GM19463 (cell line): ENCODE data around the gene LEFTY1.
A peak's percentile ranks its signal among the peaks of the same experiment; 100 is the strongest.
"Not testable (repeated sequence)": the region's sequence is repeated elsewhere in the genome, so short reads cannot be mapped to it uniquely, and the experiment has no call there.

ENCODE experiments used
- ATAC-seq: cut with Tn5 transposase; IDR thresholded peaks from one replicate; pipeline ENCODE4 v1.9.1; 2021; ENCODE audit warnings: mild to moderate bottlenecking, moderate library complexity; ENCODE audit not compliant: unreplicated experiment

The LEFTY1 gene

DNA sequence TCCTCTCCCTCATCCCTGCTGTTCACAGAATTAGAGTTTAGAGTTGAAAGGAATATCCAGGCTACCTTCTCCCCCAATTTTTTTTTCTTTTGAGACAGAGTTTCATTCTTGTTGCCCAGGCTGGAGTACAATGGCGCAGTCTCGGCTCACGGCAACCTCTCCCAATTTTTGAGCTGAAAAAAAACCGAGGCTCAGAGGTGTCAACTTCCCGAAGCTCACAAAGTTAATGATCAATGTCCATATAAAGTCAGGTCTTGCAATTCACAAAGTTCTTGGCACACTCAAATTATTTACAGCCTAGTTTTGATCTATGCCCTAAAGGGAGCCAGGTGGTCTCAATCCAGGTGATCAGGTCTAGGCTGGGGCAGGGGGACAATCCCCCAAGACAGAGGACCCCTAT, 797 bp upstream of the LEFTY1 start:
- ATAC-seq: no peak

DNA sequence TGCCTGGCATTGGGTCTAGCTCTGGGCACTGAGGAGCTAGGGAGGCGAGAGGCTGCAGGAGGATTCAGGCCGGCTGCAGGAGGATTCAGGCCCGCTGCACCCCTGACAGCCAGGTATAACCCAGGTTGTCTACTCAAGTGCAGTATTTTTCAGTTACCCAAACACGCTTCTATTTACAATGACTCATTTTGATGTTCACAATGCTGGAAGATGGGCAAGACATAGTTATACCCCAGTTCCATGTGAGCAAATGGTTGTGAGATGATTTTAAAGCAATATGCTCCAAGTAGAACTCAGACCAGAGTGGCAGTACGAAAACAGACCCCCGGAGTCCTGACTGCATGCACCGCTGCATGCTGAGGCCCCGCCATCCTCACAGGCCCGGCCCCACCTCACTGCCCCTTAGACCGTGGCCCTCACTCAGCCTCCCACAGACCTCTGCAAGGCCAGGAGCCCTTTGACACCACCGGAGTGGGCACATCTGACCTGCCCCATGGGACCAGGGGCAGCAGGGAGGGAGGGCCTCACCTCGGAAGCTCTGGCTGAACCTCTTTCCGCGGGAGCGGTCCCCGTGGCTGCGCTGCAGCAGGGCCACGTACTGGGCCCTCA, 553 bp downstream of the LEFTY1 start:
- ATAC-seq: no peak

DNA sequence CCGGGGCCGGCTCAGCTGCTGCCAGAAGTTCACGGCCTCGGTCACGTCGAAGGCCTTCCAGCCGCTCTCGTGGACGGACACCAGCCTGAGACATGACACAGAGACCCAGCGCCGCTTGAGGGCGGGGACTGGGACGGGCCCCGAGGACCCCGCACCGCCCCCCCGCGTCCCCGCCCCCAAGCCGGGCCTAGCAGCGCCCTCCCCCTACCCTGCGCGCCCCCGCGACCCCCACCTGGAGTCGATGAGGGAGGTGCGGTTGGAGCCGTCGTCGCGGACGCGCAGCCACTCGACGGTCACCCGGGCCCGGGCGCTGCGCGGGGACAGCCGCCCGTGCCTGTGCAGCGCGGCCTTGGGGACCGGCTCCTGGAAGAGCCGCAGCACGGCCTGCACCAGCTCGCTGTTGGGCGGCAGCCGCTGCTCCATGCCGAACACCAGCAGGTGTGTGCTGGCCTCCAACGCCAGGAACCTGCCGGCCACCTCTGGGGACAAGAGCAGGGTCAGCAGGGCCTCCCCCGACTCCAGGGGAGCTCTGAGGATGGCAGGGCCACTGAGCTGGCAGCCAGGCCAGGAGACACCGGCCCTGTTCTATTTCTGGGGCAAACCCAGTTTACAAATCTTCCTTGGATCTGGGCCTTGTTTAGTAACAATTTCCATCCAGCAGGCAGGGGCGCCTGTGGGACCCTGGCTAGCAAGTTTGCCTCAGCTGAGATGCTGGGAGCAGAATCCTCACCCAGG, 1.2 kb downstream of the LEFTY1 start:
- ATAC-seq: not testable (repeated sequence)

DNA sequence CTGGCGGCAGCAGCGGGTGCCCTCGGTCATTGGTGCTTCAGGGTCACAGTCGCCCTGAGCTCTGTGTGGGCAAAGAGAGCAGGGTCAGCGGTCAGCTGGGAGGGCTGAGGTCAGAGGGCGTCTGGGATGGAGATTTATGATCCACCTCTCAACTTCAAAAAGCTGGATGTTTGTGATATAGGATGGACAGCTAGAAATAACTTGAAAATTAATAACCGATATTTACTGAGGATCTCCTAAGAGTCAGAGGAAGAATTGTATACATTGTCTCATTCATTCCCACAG, 2.0 kb downstream of the LEFTY1 start:
- no peak for ATAC-seq

DNA sequence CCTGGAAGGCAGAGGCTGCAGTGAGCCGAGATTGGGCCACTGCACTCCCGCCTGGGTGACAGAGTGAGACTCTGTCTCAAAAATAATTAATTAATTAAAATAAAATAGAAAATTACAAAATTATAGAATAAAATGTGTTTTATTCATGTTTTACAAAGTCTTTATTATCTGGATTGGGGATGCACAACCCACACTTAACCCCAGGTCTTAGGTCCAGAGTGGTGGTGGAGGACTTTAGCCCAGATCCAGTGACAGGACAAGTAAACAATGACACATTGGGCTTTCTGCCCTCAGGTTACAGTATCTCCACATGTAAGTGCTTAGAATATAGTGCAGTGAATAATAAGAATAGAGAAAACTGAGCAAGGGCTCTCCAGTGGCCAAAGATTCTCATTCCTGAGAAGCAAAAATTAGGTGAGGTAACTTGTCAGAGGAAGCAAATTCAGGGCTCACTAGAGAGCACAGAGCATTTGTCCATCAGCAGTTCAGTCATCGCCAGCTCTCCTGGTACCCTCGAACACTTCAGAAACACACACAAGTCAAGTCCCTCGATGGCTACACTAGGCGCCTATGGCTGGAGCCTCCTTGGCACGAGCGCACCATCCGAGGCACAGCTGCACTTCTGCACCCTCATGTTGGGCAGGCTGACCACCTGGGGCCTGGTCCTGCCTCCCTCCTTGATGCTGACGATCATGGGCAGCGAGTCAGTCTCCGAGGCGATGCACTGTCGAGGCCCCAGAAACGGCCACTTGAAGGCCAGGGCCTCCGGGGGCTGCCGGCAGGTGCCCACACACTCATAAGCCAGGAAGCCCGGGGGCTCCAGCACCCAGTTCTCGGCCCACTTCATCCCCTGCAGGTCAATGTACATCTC, 2.6 kb downstream of the LEFTY1 start:
- no peak for ATAC-seq

DNA sequence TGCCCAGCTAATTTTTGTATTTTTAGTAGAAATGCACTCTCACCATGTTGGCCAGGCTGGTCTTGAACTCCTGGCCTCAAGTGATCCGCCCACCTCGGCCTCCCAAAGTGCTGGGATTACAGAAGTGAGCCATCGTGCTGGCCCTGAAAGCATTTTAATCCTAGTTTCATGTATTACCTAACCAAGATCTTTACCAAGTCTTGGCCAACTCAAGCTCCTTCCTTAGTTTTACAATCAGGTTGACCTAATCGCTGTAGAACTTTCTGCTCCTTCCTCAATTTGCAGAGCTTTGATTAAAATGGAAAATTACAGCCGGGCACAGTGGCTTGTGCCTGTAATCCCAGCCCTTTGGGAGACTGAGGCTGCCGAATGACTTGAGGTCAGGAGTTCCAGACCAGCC, 3.6 kb downstream of the LEFTY1 start:
- ATAC-seq: no peak

DNA sequence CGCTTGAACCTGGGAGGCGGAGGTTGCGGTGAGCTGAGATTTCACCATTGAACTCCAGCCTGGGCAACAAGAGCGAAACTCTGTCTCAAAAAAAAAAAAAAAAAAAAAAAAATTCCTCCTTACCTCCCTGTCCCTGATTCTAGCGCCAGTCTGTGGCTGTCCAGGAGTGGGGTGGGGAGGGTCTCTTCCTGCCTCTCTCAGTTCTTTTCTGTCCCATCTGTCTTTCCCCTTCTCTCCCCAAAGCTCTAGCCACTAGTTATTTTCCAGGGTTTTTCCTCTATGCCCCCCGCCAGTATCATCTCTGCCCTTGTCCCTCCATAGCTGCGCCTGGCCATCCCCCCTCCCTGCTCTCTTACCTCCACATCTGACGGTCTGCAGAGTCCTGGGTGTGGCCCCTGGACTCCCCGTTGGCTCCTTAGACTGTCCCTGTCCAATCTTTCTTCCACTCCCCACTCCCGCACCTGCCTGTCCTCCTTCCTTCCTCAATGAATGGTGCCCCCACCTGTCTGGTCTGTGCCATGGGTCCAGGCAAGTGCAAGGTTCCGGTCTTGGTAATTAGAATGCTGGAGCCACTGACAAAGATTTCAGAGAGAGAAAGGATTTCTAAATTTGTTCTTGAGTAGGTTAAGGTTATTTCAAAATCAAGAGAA, 5.2 kb downstream of the LEFTY1 start:
- ATAC-seq: no peak

DNA sequence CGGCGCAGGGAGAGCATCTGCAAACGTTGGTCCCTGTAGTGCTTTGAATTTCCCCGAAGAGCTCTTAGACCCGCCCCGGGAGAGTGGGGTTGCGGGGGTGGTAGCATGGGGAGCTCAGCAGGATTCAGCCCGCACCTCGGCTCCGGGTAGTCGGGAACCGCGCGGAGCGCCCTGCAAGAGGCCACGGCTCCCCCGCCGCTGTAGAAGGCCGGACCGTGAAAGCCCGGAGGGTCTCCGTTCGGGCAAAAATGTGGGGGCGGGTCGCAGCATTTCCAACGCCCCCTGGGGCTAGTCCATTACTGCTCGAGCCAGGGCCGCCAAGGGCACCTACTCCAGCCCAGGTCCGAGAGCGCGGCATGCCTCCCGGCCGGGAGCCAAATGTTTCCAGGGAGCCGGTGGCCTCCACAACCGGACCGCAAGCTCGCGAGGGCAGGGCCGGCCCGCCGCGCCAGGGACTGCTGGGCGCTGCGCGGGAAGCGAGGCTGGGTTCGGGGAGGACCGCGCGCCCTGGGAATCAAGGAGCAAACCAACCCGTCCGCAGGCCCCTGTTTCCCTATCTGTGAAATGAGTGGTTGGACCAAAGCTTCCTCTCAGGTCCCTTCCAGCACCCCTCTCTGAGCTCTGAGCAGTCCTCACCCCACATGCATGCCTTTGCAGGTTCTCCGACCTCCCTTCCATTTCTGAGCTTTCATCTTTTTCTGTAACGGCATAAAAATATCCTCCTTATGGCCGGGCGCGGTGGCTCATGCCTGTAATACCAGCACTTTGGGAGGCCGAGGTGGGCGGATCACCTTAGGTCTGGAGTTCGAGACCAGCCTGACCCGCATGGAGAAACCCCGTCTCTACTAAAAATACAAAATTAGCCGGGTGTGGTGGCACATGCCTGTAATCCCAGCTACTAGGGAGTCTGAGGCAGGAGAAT, 6.0 kb downstream of the LEFTY1 start:
- peak; percentile 20 for ATAC-seq

DNA sequence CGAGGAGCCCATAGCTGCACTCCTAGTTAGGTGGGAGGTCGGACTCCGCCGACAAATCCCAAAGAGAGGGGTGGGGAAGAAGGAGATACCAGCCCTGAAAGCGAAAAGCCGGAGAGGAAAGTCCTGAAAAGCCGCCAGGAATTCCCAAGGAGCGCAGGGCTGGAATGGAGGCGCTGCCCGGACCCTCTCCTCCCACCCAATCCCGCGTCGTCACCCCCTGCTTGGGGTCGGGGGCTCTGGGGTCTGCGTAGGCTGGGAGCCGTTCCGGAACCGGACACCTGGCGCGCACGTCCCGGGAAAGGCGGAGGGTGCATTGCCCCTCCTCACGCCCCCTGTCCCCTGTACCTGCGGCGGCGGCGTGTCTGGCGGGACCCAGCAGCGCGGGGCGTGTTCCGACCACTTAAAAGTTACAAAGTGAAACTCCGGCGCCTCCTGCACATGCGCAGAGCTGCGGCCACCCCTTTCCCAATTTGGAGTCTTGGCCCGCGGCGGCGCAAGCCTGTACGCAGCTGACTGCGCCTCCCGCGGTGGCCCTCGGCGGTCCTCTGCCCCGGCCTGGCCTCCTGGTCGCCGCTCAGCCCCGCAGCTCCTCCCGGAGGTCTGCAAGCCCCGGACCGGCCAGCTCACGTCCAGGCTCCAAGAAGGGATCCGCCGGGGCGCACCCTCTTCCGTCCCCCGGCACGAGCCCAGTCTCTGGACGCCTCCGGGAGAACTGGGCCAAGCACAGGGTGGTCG, 6.8 kb downstream of the LEFTY1 start, which contains the start of gene TMEM63A:
TMEM63A (minus strand) TSS at position 422 of the 735 bp plus-strand sequence. CDS start 4,800 bp downstream, outside the sequence.
- peak; percentile 56 for ATAC-seq

DNA sequence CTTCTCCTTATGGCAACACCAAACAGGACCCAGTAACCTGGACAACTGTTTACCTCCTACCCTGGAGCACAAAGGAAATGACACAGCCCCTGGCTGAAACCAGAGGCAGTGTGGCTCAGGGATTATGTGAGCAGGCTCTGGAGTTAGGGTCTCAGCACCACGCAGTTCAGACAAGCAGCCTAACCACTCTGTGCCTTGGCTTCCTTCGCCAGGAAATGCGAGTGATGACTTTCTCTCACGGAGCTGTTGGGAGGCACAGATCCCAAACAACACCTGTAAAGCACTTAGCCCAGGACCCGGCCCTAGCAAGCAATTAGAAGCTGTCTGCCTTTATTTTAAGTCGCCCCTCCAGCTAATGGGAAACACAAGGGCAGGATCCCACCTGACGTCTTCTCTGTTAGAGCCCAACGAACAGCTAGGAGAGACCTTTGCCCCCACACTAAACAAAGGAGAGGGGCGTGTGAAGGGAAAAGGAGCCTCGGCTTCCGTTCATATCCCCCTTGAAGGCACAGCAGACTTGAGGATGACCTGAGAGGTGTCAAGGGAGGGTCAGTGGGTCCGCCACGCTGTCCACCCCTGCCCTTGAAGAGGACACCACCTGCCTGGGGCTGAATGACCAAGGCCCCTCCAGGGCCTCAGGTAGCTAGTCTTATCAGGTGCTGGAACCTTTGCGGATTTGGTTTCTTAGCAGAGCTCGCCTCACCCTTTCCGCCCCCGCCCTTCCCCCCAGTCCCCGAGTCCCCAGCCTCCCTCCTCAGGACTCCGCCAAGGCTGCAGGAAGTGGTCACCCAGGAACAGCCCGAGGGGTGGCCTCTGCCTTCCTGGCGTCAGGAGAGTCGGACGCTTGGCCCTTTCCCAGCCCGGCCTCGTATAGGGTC, 7.6 kb downstream of the LEFTY1 start:
- ATAC-seq: peak; percentile 15

DNA sequence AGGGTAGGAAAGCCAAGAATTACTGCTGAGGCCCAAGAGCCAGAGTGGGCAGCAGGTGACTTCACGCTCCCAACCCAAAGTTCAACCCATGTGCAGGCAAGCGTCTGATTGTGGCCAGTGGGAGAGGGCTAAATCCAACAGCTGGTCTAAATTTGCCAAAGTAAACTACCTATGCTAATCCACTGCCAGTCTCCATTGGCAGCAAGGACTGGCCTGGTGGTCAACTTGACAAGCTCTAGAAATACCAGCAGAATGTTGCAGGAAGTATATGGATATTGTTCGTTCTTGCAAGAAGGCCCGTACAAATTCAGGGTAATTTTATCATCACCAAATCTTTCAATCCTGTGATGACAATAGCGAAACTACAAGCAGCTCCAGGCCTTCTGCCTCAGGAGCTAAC, 8.3 kb downstream of the LEFTY1 start:
- ATAC-seq: no peak

DNA sequence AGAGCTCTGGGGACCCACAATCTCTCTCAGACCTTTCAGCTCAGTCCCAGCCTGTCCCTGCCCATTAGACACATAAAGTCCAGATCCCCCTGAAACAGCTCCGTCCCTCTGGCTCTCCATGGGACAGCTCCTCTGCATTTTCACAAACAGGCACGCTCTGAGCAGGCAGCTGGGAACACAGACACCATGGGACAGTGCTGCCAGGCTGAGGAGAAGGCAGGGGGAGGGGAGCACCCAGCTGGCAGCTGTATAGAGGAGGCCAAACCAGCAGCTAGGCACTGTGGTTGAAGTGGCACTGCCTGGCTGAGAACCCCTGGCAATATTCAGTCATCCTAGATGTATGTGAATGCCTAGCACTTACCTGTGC, 8.7 kb downstream of the LEFTY1 start:
- ATAC-seq: no peak

DNA sequence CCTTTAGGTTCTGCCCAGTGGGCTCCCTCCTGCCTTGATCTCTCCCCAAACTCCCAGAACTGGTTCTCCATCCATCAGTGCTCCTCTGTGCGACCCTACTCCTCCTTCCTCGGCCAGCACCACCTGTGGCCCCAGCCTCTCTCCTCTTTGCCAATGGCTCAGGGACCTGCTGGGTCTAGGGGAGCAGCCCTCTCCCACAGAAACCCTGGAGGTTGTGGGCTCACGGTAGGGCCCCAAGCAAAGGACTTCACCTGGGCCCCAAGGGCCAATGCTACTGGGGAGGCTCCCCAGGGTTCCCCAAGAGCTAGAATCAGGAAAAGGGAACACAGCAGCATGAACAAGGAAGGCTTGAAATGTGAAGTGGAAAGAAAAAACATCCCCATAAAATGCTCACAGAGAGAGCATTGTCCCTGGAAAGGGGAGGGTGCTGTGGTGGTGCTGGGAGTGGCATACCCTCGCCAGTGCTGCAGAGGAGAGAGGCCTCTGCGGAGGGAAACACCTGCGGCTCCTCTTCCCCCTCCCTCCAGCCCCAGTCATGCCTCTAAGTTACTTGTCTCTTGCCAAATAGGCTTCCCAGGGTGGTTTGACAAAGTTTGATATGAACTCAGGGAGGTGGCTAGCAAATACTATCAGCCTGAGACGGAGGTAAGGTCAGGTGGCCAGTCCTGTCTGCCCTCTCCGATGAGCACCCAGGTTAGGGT, 9.3 kb downstream of the LEFTY1 start:
- ATAC-seq: no peak

DNA sequence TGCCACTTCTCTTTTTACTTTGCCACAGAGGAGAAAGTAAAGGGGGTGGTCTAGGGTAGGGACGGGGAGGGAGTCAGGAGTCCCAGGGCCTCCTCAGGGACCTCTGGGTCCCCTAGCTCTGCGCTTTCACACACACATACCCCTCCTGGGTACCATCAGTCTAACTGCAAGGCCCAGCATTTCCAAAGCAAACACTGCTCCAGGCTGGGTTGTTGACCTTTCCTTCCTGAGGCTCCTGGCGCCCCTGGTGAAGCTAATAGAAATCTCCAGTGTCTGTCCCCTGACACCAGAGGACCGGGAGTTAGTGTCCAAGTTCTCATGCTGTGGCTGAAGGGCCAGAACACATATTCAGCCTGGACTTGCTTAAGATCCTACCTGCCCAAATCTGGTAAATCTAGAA, 10.7 kb downstream of the LEFTY1 start:
- ATAC-seq: no peak

DNA sequence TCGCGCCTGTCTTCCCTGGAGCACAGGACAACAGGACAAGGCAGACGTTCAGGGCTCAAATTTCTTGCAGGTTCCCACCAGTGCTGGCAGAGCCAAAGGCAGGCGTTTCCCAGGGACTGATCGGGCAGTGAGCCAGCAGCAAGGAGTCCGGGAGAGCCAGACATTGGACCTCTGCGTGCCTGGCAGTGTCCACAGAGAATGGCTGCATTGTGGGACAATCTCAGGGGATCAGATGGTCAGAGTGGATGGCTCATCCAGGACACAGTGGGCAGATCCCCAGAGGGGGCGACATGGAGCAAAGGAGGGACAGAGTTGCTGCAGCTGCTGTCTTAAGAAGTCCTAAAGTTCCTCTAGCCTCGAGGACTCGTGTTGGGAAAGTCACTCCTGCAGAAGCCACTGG, 11.4 kb downstream of the LEFTY1 start:
- ATAC-seq: no peak

DNA sequence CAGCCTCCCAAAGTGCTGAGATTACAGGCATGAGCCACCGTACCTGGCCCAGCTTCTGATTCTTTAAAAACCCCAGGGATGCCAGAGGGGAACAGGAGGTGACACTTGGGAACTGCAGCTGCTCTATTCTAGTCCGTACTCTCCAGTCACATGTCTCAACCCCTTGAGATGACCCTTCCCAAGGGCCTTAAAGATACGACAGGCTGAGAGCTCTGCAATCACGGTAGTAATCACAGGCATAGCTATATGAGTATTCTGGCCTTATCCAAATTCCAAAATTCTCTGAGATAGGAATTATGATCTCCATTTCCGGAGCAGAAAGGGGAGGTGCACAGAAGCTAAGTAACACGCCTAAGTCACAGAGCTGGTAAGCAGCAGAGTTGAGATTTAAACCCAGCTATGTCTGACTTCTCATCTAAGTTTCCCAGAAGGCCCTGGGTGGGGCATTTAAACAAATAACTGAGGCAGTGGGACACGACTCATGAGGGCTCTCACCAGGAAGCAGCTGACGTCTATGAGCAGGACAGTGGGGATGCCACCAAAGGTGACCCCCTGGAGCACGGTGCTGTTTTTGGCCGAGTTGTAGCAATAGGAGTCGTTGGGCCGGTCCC, 11.9 kb downstream of the LEFTY1 start:
- no peak for ATAC-seq

DNA sequence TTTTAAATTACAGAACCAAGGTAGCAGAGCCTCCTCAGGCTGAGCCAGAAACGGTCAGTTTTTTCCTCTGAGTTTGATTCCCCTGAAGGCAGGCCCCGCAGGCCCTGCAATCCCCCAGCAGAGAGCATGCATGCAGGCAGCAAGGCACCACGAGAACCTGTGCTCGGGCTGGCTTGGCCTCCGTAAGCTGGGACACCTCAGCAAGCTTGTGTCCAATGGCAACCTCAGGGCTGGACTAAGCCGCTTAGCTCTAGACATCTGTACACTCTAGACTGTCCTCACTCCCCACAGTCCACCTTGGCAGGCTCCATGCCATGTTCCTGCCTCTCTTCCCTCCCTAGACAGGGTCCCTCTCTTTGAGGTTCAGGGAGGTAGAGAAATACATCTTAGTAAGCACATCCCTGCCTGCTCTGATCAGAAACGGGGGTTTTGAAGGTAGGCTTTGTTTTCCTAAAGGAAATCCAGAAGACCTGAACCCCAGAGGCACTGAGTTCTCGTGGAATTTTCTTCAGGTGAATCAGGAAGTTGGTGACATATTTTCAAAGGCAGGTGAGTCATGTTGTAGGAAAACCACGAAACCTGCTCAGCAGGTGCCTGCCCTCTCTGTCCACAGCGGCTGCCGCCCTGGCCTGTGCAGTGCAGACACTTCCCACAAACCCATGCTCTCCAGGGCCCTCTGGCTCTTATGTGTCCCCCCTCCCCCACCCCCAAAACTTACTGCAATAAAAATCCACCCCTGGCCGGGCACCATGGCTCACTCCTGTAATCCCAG, 13.7 kb downstream of the LEFTY1 start:
- no peak for ATAC-seq
